PC-3 (cell line): ENCODE data around the gene SNURF. TPM values are rescaled to one million over a fixed set of nuclear protein-coding genes. Genes with fewer than 3 reads are reported as not detected.
A peak's percentile ranks its signal among the peaks of the same experiment; 100 is the strongest.

Source experiments
- ATAC-seq: fragments of 200-7000 bp; cut with Tn5 transposase; 2 replicates; pipeline ENCODE4 v1.9.1; 2020; ENCODE audit warnings: mild to moderate bottlenecking, moderate library complexity
- BruUV-seq: library from RNA; stranded (reverse); fragments of 400-500 nt; replicated peaks from 2 replicates; lab custom pipeline; 2021; lab: Mats Ljungman, UMichigan
- CTCF ChIA-PET: fragments of 300-600 bp; sonication (Branson Sonifier 250); formaldehyde crosslinking; loops from one replicate; lab custom pipeline; 2022; ENCODE audit warnings: antibody characterized with exemption; lab: Charles Lee
- POLR2A ChIA-PET: fragments of 300-600 bp; sonication (Branson Sonifier 250); formaldehyde crosslinking; loops from one replicate; lab custom pipeline; 2022; ENCODE audit warnings: antibody characterized with exemption; ENCODE audit not compliant: unreplicated experiment; lab: Charles Lee
- DNase-seq: peaks from one replicate; pipeline ENCODE4 v3.0.0-alpha.2; 2015
- H2AFZ ChIP-seq: fragments of 300-600 bp; sonication (generic); 2 replicates; pipeline ENCODE4 v1.6.0; 2016; ENCODE audit warnings: antibody characterized with exemption, low read length
- H3F3A ChIP-seq: fragments of 300-600 bp; sonication (generic); one replicate; pipeline ENCODE4 v1.6.0; 2017; ENCODE audit warnings: antibody characterized with exemption, low read length, control low read depth, mild to moderate bottlenecking; ENCODE audit not compliant: unreplicated experiment
- H3K27ac ChIP-seq: fragments of 300-600 bp; sonication (generic); 2 replicates; pipeline ENCODE4 v1.5.1; 2016; ENCODE audit warnings: mild to moderate bottlenecking, low read length
- H3K27me3 ChIP-seq: fragments of 300-600 bp; sonication (generic); 2 replicates; pipeline ENCODE4 v1.6.1; 2016; ENCODE audit warnings: low read length, mixed read lengths
- H3K36me3 ChIP-seq: fragments of 300-600 bp; sonication (generic); 2 replicates; pipeline ENCODE4 v1.6.1; 2016; ENCODE audit warnings: low read depth, mixed run types, low read length, mixed read lengths
- H3K4me1 ChIP-seq: fragments of 300-600 bp; sonication (generic); 2 replicates; pipeline ENCODE4 v1.5.1; 2016; ENCODE audit warnings: low read length; ENCODE audit not compliant: insufficient read depth
- H3K4me2 ChIP-seq: fragments of 300-600 bp; sonication (generic); 2 replicates; pipeline ENCODE4 v1.6.0; 2016; ENCODE audit warnings: low read length
- H3K4me3 ChIP-seq: fragments of 300-600 bp; sonication (generic); 2 replicates; pipeline ENCODE4 v1.5.1; 2016; ENCODE audit warnings: mild to moderate bottlenecking, low read length, mixed read lengths
- H3K79me2 ChIP-seq: fragments of 300-600 bp; sonication (generic); 2 replicates; pipeline ENCODE4 v1.6.1; 2017; ENCODE audit warnings: low read length, mixed read lengths
- H3K9ac ChIP-seq: fragments of 300-600 bp; sonication (generic); 2 replicates; pipeline ENCODE4 v1.6.0; 2016; ENCODE audit warnings: mild to moderate bottlenecking, low read length
- H3K9me2 ChIP-seq: fragments of 300-600 bp; sonication (generic); replicated peaks from 2 replicates; pipeline ENCODE4 v1.6.1; 2016; ENCODE audit warnings: mixed run types, low read length, mixed read lengths
- H3K9me3 ChIP-seq: fragments of 300-600 bp; sonication (generic); 2 replicates; pipeline ENCODE4 v1.6.1; 2016; ENCODE audit warnings: low read length, mixed read lengths
- H4K20me1 ChIP-seq: fragments of 300-600 bp; sonication (generic); 2 replicates; pipeline ENCODE4 v1.6.1; 2016; ENCODE audit warnings: low read length, mixed read lengths
- CTCF ChIP-seq: fragments of 300-600 bp; sonication (generic); conservative IDR thresholded peaks from 2 replicates; pipeline ENCODE4 v1.5.1; 2017; ENCODE audit warnings: antibody characterized with exemption, low read depth, mild to moderate bottlenecking, low read length
- EZH2 ChIP-seq: fragments of 300-600 bp; sonication (generic); IDR thresholded peaks from one replicate; pipeline ENCODE4 v1.6.1; 2017; ENCODE audit warnings: antibody characterized with exemption, mild to moderate bottlenecking, low read length; ENCODE audit not compliant: unreplicated experiment
- EZH2phosphoT487 ChIP-seq: fragments of 300-600 bp; sonication (generic); IDR thresholded peaks from 2 replicates; pipeline ENCODE4 v1.6.1; 2018; ENCODE audit warnings: mild to moderate bottlenecking, antibody characterized with exemption, low read length, borderline replicate concordance
- intact Hi-C: fragments of 100-400 bp; cut with micrococcal nuclease; formaldehyde crosslinking; loops from 2 replicates; pipeline ENCODE4 v1.9.0; 2023
- total RNA-seq: library from RNA; depleted of rRNA; stranded (reverse); fragments of >200 nt; gene quantifications from 2 replicates; pipeline ENCODE4 v1.2.3, GENCODE V29; 2014

Gene SNURF
- total RNA-seq, 1 experiment from 2014 or later = 13.1 TPM

- ChIA-PET POLR2A (no interaction called here), CTCF (no interaction called here)
- no peak for ATAC-seq
- H3K9me3 ChIP-seq = no peaks in the 10 kb centered on the region; the same call in 1 of the 2 replicates
- H3K27me3 ChIP-seq = no peaks in the 10 kb centered on the region
- no peaks in the 10 kb centered on the region for H3K9me2 ChIP-seq
- H3K9ac ChIP-seq = no peak overlapping the region
- no peaks in the 10 kb centered on the region for H4K20me1 ChIP-seq
- no peaks in the 10 kb centered on the region for H3K4me1 ChIP-seq
- H3K36me3 ChIP-seq = no peaks in the 10 kb centered on the region
- no peak for DNase-seq
- intact Hi-C loops = no loop called here
- H3K79me2 ChIP-seq = no peaks in the 10 kb centered on the region
- TF ChIP-seq EZH2phosphoT487 (no peak), EZH2 (no peak), CTCF (no peak)
- no TSS peak for BruUV-seq
- no peaks in the 10 kb centered on the region for H3F3A ChIP-seq
- H3K4me3 ChIP-seq = no peak overlapping the region
- H2AFZ ChIP-seq = no peak overlapping the region
- no peak overlapping the region for H3K4me2 ChIP-seq
- no peak overlapping the region for H3K27ac ChIP-seq
Observed at GRCh38 chr15:24943361-24943760, 11.4 kb upstream of the SNURF start.

- Histone ChIP-seq H4K20me1 (no peaks in the 10 kb centered on the region), H3K36me3 (no peaks in the 10 kb centered on the region), H3K9ac (no peak overlapping the region), H3K9me2 (no peaks in the 10 kb centered on the region), H3F3A (no peaks in the 10 kb centered on the region), H3K4me3 (no peak overlapping the region), H3K79me2 (no peaks in the 10 kb centered on the region), H3K27me3 (no peaks in the 10 kb centered on the region), H3K4me2 (no peak overlapping the region), H3K9me3 (no peaks in the 10 kb centered on the region; the same call in 1 of the 2 replicates), H3K27ac (no peak overlapping the region), H3K4me1 (no peaks in the 10 kb centered on the region), H2AFZ (no peak overlapping the region)
- no peak for TF ChIP-seq CTCF
- no peak for TF ChIP-seq EZH2phosphoT487
- ATAC-seq (no peak), DNase-seq (peak; percentile 46)
- intact Hi-C loops = no loop called here
- POLR2A ChIA-PET = no interaction called here
- no TSS peak for BruUV-seq
- CTCF ChIA-PET = no interaction called here
Observed at GRCh38 chr15:24944954-24945353, 9.8 kb upstream of the SNURF start.

GRCh38 chr15:24945711-24946110, 9.1 kb upstream of the SNURF start:
- Histone ChIP-seq H3K4me1 (no peaks in the 10 kb centered on the region), H3K4me2 (no peak overlapping the region), H3K9ac (no peak overlapping the region), H3K79me2 (no peaks in the 10 kb centered on the region), H3F3A (no peaks in the 10 kb centered on the region), H3K4me3 (no peak overlapping the region), H3K9me3 (no peaks in the 10 kb centered on the region), H2AFZ (no peak overlapping the region), H3K36me3 (no peaks in the 10 kb centered on the region), H3K27ac (no peak overlapping the region), H3K9me2 (no peaks in the 10 kb centered on the region), H4K20me1 (no peaks in the 10 kb centered on the region), H3K27me3 (no peaks in the 10 kb centered on the region)
- TF ChIP-seq CTCF = no peak
- DNase-seq = no peak
- no peak for ATAC-seq
- intact Hi-C loops = no loop called here
- POLR2A ChIA-PET = no interaction called here
- BruUV-seq = no TSS peak
- CTCF ChIA-PET = no interaction called here
